GM12878 (cell line): ENCODE measurements around the gene PCDHGB5.

ENCODE experiments used
- CTCF ChIP-seq, 3 experiments: IDR thresholded peaks in 2 of 3; conservative IDR thresholded peaks in 1 of 3; 2 replicates each; pipeline ENCODE4 v1.5.1; 2011; ENCODE audit warnings: low read depth in 3 of 3, low read length in 3 of 3, mild to moderate bottlenecking in 3 of 3, control low read depth in 2 of 3, moderate library complexity in 2 of 3, inconsistent platforms in 1 of 3, mixed read lengths in 1 of 3; ENCODE audit not compliant: control insufficient read depth in 2 of 3, insufficient read depth in 1 of 3; ENCODE audit errors: extremely low read depth in 1 of 3
- HDGF ChIP-seq: fragments of 450-650 bp; IDR thresholded peaks from 2 replicates; pipeline ENCODE4 v1.6.1; 2016; ENCODE audit warnings: antibody characterized with exemption
- MYB ChIP-seq: fragments of 150-350 bp; IDR thresholded peaks from 2 replicates; pipeline ENCODE4 v1.6.1; 2014; ENCODE audit warnings: mild to moderate bottlenecking, low read depth, low read length, borderline replicate concordance
- RCOR1 ChIP-seq: conservative IDR thresholded peaks from 2 replicates; pipeline ENCODE4 v1.6.1; 2012; ENCODE audit warnings: low read depth, low read length, improper control_type of control experiment
- SIX5 ChIP-seq: IDR thresholded peaks from 2 replicates; pipeline ENCODE4 v1.6.1; 2011; ENCODE audit warnings: mild to moderate bottlenecking, low read depth, low read length, moderate library complexity; ENCODE audit not compliant: severe bottlenecking
- ZBTB4 ChIP-seq: fragments of 450-650 bp; formaldehyde crosslinking; IDR thresholded peaks from 2 replicates; pipeline ENCODE4 v1.4.0; 2022; ENCODE audit warnings: mild to moderate bottlenecking, moderate library complexity
- ZNF384 ChIP-seq: IDR thresholded peaks from 2 replicates; pipeline ENCODE4 v1.6.1; 2012; ENCODE audit warnings: low read depth, mild to moderate bottlenecking, low read length, improper control_type of control experiment, borderline replicate concordance

GRCh38 chr5:141431286-141431685, 33.5 kb downstream of the PCDHGB5 start:
- TF ChIP-seq SIX5, result no peak
- TF ChIP-seq ZNF384, result no peak
- no peak for TF ChIP-seq CTCF (IDR thresholded peaks at IDR 0.05 in 2 of 3, conservative IDR thresholded peaks at IDR 0.05 in 1 of 3; ENCODE audit: control insufficient read depth in 2 of 3, extremely low read depth in 1 of 3, insufficient read depth in 1 of 3, low read depth in 3 of 3, low read length in 3 of 3)
- no peak for TF ChIP-seq ZBTB4
- TF ChIP-seq HDGF, result no peak
- TF ChIP-seq RCOR1, result no peak
- no peak for TF ChIP-seq MYB
